CD14-positive monocyte (primary cell): ENCODE data around the gene UBN2. TPM values are rescaled to one million over a fixed set of nuclear protein-coding genes. Genes with fewer than 3 reads are reported as not detected.

Experiments used
- DNase-seq, 3 donors: peaks; one replicate each; pipeline ENCODE4 v3.0.0-alpha.2; 2011 to 2022
- H2AFZ ChIP-seq: 2 replicates; pipeline ENCODE4 v1.6.0; 2012; ENCODE audit warnings: mild to moderate bottlenecking, low read depth, low read length, inconsistent platforms; ENCODE audit not compliant: insufficient read depth, poor library complexity, severe bottlenecking
- H3K27ac ChIP-seq, 2 donors: 1 replicate in 1 of 2; 2 replicates in 1 of 2; pipeline ENCODE4 v1.5.1; 2012 to 2013; ENCODE audit warnings: low read length in 2 of 2, control low read depth in 1 of 2, inconsistent platforms in 1 of 2, low read depth in 1 of 2, mild to moderate bottlenecking in 1 of 2
- H3K27me3 ChIP-seq, 2 donors: one replicate each; pipeline versions ENCODE4 v1.6.0 to v1.6.1; 2011 to 2013; ENCODE audit warnings: low read length in 2 of 2; ENCODE audit not compliant: control insufficient read depth in 2 of 2, insufficient read depth in 2 of 2
- H3K36me3 ChIP-seq, 2 donors: replicated peaks in 1 of 2; 1 replicate in 1 of 2; 2 replicates in 1 of 2; pipeline versions ENCODE4 v1.5.1 to v1.6.1; 2012 to 2013; ENCODE audit warnings: low read length in 2 of 2, control low read depth in 1 of 2, inconsistent platforms in 1 of 2, mild to moderate bottlenecking in 1 of 2; ENCODE audit not compliant: insufficient read depth in 2 of 2, control insufficient read depth in 1 of 2
- H3K4me1 ChIP-seq, 2 donors: 1 replicate in 1 of 2; 2 replicates in 1 of 2; pipeline versions ENCODE4 v1.5.1 to v1.6.1; 2012 to 2013; ENCODE audit warnings: low read length in 2 of 2, control low read depth in 1 of 2, inconsistent platforms in 1 of 2, mild to moderate bottlenecking in 1 of 2, moderate library complexity in 1 of 2; ENCODE audit not compliant: insufficient read depth in 2 of 2, control insufficient read depth in 1 of 2
- H3K4me2 ChIP-seq: replicated peaks from 2 replicates; pipeline ENCODE3; 2012; ENCODE audit warnings: low read length, moderate library complexity, mild to moderate bottlenecking; ENCODE audit not compliant: poor library complexity, severe bottlenecking; ENCODE audit errors: extremely low read depth
- H3K4me3 ChIP-seq, 3 experiments: fragments of 200-600 bp in 1 of 3; sonication (generic) in 1 of 3; replicated peaks in 1 of 3; 1 replicate in 2 of 3; 2 replicates in 1 of 3; pipeline ENCODE4 v1.5.1; 2011 to 2013; ENCODE audit warnings: low read length in 3 of 3, mild to moderate bottlenecking in 3 of 3, control low read depth in 2 of 3, low read depth in 2 of 3, inconsistent platforms in 1 of 3, moderate library complexity in 1 of 3
- H3K79me2 ChIP-seq: 2 replicates; pipeline ENCODE4 v1.6.0; 2012; ENCODE audit warnings: mild to moderate bottlenecking, control low read depth, inconsistent platforms, low read length, moderate library complexity; ENCODE audit not compliant: insufficient read depth
- H3K9ac ChIP-seq: 2 replicates; pipeline ENCODE4 v1.6.0; 2017; ENCODE audit warnings: low read length, mild to moderate bottlenecking; ENCODE audit not compliant: insufficient read depth, poor library complexity, severe bottlenecking
- H3K9me3 ChIP-seq, 2 donors: replicated peaks in 1 of 2; 1 replicate in 1 of 2; 2 replicates in 1 of 2; pipeline versions ENCODE4 v1.5.1 to v1.6.1; 2012 to 2013; ENCODE audit warnings: low read length in 2 of 2, control low read depth in 1 of 2; ENCODE audit not compliant: control insufficient read depth in 1 of 2, insufficient read depth in 1 of 2
- H4K20me1 ChIP-seq: 2 replicates; pipeline ENCODE4 v1.6.0; 2012; ENCODE audit warnings: mild to moderate bottlenecking, low read length, control low read depth, moderate library complexity; ENCODE audit not compliant: insufficient read depth
- H3K27ac Mint-ChIP-seq, 7 donors: one replicate each; pipeline ENCODE4 v1.8.0; 2020; ENCODE audit warnings: mild to moderate bottlenecking in 7 of 7, mixed read lengths in 7 of 7, moderate library complexity in 6 of 7, inconsistent platforms in 2 of 7
- H3K27me3 Mint-ChIP-seq, 3 donors: one replicate each; pipeline ENCODE4 v1.8.0; 2021 to 2022; ENCODE audit warnings: low read depth in 3 of 3, mild to moderate bottlenecking in 3 of 3, mixed read lengths in 3 of 3, moderate library complexity in 3 of 3, inconsistent platforms in 1 of 3
- H3K36me3 Mint-ChIP-seq, 2 donors: one replicate each; pipeline ENCODE4 v1.8.0; 2020; ENCODE audit warnings: mixed read lengths in 2 of 2, inconsistent platforms in 1 of 2, mild to moderate bottlenecking in 1 of 2
- H3K4me1 Mint-ChIP-seq: one replicate; pipeline ENCODE4 v1.8.0; 2020; ENCODE audit warnings: mild to moderate bottlenecking, mixed read lengths
- H3K4me3 Mint-ChIP-seq, 2 donors: one replicate each; pipeline ENCODE4 v1.8.0; 2020; ENCODE audit warnings: mild to moderate bottlenecking in 2 of 2, mixed read lengths in 2 of 2, moderate library complexity in 1 of 2
- H3K9me3 Mint-ChIP-seq, 7 donors: one replicate each; pipeline ENCODE4 v1.8.0; 2020 to 2022; ENCODE audit warnings: mixed read lengths in 7 of 7, mild to moderate bottlenecking in 6 of 7, moderate library complexity in 6 of 7, inconsistent platforms in 2 of 7
- WGBS: methylation state at CpG from one replicate; pipeline ENCODE4 v1.1.5; 2013; ENCODE audit warnings: missing lambda C conversion rate; ENCODE audit not compliant: insufficient coverage; 5-methylcytosine and 5-hydroxymethylcytosine counted together
- intact Hi-C, 2 donors: fragments of 100-400 bp; cut with micrococcal nuclease; formaldehyde crosslinking; loops; one replicate each; pipeline versions ENCODE4 v1.15.0 to v1.15.1; 2023
- polyA plus RNA-seq, 3 donors: library from polyadenylated mRNA; depleted of rRNA in 1 of 3; unstranded in 2 of 3; stranded (reverse) in 1 of 3; fragments of 300-500 nt in 2 of 3; fragments of >200 nt in 1 of 3; fragmentation: Illumina TruSeq in 2 of 3; gene quantifications; 1 replicate in 2 of 3; 2 replicates in 1 of 3; pipeline ENCODE4 v1.2.3, GENCODE V29; 2012 to 2021
- TF ChIP-seq, protein P1 (sequence below): fragments of 200-600 bp; IDR thresholded peaks from one replicate; pipeline ENCODE4 v1.8.0; 2022; ENCODE audit warnings: antibody characterized with exemption, mild to moderate bottlenecking

UBN2 gene
- polyA plus RNA-seq, 3 donors = 0.80 to 4.2 (median 1.6) TPM

DNA sequence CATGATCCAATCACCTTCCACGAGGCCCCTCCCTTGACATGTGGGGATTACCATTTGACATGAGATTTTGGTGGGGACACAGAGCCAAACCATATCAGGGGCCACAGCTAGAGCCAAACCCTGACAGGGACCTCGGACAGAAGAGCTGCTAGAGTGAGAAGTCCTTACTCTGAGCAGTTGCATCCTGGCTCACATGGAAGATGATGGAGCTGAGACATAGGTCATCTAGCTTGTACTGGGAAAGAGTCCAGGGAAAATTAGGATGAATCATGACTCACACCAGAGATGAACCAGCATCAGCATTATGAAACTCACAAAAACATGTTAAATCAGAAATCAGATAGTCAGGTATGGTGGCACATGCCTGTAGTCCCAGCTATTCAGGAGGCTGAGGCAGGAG, 97.3 kb downstream of the UBN2 start:
- Mint-ChIP-seq H3K27ac (no peak overlapping the region), H3K36me3 (no peaks in the 10 kb centered on the region), H3K4me3 (no peak overlapping the region), H3K4me1 (peaks cover 2% of the 10 kb centered on the region), H3K27me3 (peaks cover 0 to 4% (median 3%) of the 10 kb centered on the region in 3 donors), H3K9me3 (peaks cover 0 to 4% (median 0%) of the 10 kb centered on the region in 7 donors)
- no peaks in the 10 kb centered on the region for H3K27me3 ChIP-seq
- no peaks in the 10 kb centered on the region for H3K79me2 ChIP-seq
- WGBS = no CpG with 5 or more reads among the region's 2 CpGs
- no peaks in the 10 kb centered on the region for H3K4me1 ChIP-seq
- intact Hi-C loops = no loop called here
- DNase-seq = no peak
- no peak overlapping the region for H3K4me3 ChIP-seq
- no peak overlapping the region for H3K9ac ChIP-seq
- TF ChIP-seq, protein P1, sequence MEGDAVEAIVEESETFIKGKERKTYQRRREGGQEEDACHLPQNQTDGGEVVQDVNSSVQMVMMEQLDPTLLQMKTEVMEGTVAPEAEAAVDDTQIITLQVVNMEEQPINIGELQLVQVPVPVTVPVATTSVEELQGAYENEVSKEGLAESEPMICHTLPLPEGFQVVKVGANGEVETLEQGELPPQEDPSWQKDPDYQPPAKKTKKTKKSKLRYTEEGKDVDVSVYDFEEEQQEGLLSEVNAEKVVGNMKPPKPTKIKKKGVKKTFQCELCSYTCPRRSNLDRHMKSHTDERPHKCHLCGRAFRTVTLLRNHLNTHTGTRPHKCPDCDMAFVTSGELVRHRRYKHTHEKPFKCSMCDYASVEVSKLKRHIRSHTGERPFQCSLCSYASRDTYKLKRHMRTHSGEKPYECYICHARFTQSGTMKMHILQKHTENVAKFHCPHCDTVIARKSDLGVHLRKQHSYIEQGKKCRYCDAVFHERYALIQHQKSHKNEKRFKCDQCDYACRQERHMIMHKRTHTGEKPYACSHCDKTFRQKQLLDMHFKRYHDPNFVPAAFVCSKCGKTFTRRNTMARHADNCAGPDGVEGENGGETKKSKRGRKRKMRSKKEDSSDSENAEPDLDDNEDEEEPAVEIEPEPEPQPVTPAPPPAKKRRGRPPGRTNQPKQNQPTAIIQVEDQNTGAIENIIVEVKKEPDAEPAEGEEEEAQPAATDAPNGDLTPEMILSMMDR = no peak
- H2AFZ ChIP-seq = no peak overlapping the region
- no peaks in the 10 kb centered on the region for H4K20me1 ChIP-seq
- no peaks in the 10 kb centered on the region for H3K36me3 ChIP-seq
- H3K9me3 ChIP-seq = no peaks in the 10 kb centered on the region
- no peak overlapping the region for H3K27ac ChIP-seq
- no peak overlapping the region for H3K4me2 ChIP-seq

DNA sequence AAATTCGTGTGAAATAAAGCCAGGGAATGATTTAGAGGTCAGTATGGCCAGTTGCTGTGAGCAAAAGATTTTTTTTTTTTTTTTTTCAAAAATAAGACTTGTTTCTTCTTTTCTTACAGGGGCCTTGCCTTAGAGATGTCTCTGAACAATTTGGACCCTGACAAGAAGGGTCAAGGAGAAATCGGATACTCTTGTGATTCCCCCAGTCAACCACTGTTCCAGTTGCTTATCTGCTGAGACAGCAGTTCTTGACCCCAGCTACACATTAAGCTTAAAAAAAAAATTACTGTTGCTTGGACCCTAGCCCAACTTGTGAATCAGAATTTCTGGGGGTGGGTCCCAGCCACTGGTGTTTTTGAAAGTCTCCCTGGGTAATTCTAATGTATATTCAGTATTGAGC, 98.1 kb downstream of the UBN2 start:
- TF ChIP-seq, protein P1 = no peak
- H3K4me1 ChIP-seq = no peaks in the 10 kb centered on the region
- no peak overlapping the region for H3K9ac ChIP-seq
- H3K27ac ChIP-seq = no peak overlapping the region
- Mint-ChIP-seq H3K27me3 (peaks cover 0 to 4% (median 4%) of the 10 kb centered on the region in 3 donors), H3K9me3 (peaks cover 0 to 4% (median 0%) of the 10 kb centered on the region in 7 donors), H3K4me3 (no peak overlapping the region), H3K36me3 (no peaks in the 10 kb centered on the region), H3K4me1 (peaks cover 2% of the 10 kb centered on the region), H3K27ac (no peak overlapping the region)
- no peaks in the 10 kb centered on the region for H3K36me3 ChIP-seq
- no peak overlapping the region for H3K4me2 ChIP-seq
- no peaks in the 10 kb centered on the region for H4K20me1 ChIP-seq
- H2AFZ ChIP-seq = no peak overlapping the region
- DNase-seq = no peak
- intact Hi-C loops = no loop called here
- H3K4me3 ChIP-seq = no peak overlapping the region
- no peaks in the 10 kb centered on the region for H3K27me3 ChIP-seq
- no CpG with 5 or more reads among the region's 2 CpGs for WGBS
- no peaks in the 10 kb centered on the region for H3K79me2 ChIP-seq
- H3K9me3 ChIP-seq = no peaks in the 10 kb centered on the region
